H9 (cell line): ENCODE measurements around the gene TUT7. TPM values are rescaled to one million over a fixed set of nuclear protein-coding genes. Genes with fewer than 3 reads are reported as not detected.
A peak's percentile ranks its signal among the peaks of the same experiment; 100 is the strongest.

ENCODE experiments used
- DNase-seq: peaks from one replicate; pipeline ENCODE4 v3.0.0-alpha.2; 2017
- H2AFZ ChIP-seq: one replicate; pipeline ENCODE4 v1.6.1; 2013; ENCODE audit warnings: mild to moderate bottlenecking, low read length, control low read depth, moderate library complexity
- H2AK5ac ChIP-seq: 2 replicates; pipeline ENCODE4 v1.6.1; 2013; ENCODE audit warnings: low read length, control low read depth, mixed read lengths; ENCODE audit not compliant: insufficient read length
- H2BK120ac ChIP-seq: one replicate; pipeline ENCODE4 v1.6.1; 2013; ENCODE audit warnings: low read depth, mild to moderate bottlenecking, low read length, control low read depth, inconsistent platforms; ENCODE audit not compliant: poor library complexity, severe bottlenecking
- H2BK12ac ChIP-seq: 2 replicates; pipeline ENCODE4 v1.6.1; 2013; ENCODE audit warnings: low read length, control low read depth, mixed read lengths, low read depth; ENCODE audit not compliant: insufficient read length
- H2BK15ac ChIP-seq: 2 replicates; pipeline ENCODE4 v1.6.1; 2013; ENCODE audit warnings: low read depth, low read length, control low read depth
- H2BK20ac ChIP-seq: one replicate; pipeline ENCODE4 v1.6.1; 2013; ENCODE audit warnings: low read depth, mild to moderate bottlenecking, low read length, control low read depth, inconsistent platforms; ENCODE audit not compliant: poor library complexity, severe bottlenecking
- H2BK5ac ChIP-seq: 2 replicates; pipeline ENCODE4 v1.6.1; 2013; ENCODE audit warnings: low read length, control low read depth, mixed read lengths; ENCODE audit not compliant: insufficient read length
- H3K14ac ChIP-seq: 2 replicates; pipeline ENCODE4 v1.6.1; 2013; ENCODE audit warnings: low read length, control low read depth; ENCODE audit not compliant: insufficient read depth
- H3K18ac ChIP-seq: 2 replicates; pipeline ENCODE4 v1.6.1; 2013; ENCODE audit warnings: low read depth, mild to moderate bottlenecking, mixed read lengths, low read length, control low read depth; ENCODE audit not compliant: insufficient read length
- H3K23ac ChIP-seq: 2 replicates; pipeline ENCODE4 v1.6.1; 2013; ENCODE audit warnings: low read length, control low read depth, mixed read lengths, low read depth; ENCODE audit not compliant: insufficient read length
- H3K23me2 ChIP-seq: 2 replicates; pipeline ENCODE4 v1.6.1; 2013; ENCODE audit warnings: low read depth, mild to moderate bottlenecking, mixed read lengths, low read length, control low read depth; ENCODE audit not compliant: insufficient read length, poor library complexity, severe bottlenecking
- H3K27ac ChIP-seq: 2 replicates; pipeline ENCODE4 v1.5.1; 2013; ENCODE audit warnings: low read length, control low read depth, mixed read lengths, low read depth; ENCODE audit not compliant: insufficient read length
- H3K27me3 ChIP-seq: 2 replicates; pipeline ENCODE4 v1.6.1; 2013; ENCODE audit warnings: low read length, control low read depth, inconsistent platforms; ENCODE audit not compliant: insufficient read depth
- H3K4ac ChIP-seq: 2 replicates; pipeline ENCODE4 v1.6.1; 2013; ENCODE audit warnings: low read depth, mild to moderate bottlenecking, control low read depth, inconsistent platforms, low read length, moderate library complexity
- H3K4me1 ChIP-seq: 2 replicates; pipeline ENCODE4 v1.6.1; 2013; ENCODE audit warnings: low read length, control low read depth, inconsistent platforms; ENCODE audit not compliant: insufficient read depth
- H3K4me2 ChIP-seq: 2 replicates; pipeline ENCODE4 v1.6.1; 2013; ENCODE audit warnings: low read length, control low read depth, mixed read lengths; ENCODE audit not compliant: insufficient read length, insufficient read depth
- H3K56ac ChIP-seq: 2 replicates; pipeline ENCODE4 v1.6.1; 2013; ENCODE audit warnings: low read depth, mild to moderate bottlenecking, mixed read lengths, low read length, control low read depth; ENCODE audit not compliant: insufficient read length
- H3K79me1 ChIP-seq: 2 replicates; pipeline ENCODE4 v1.6.1; 2013; ENCODE audit warnings: low read depth, mild to moderate bottlenecking, moderate library complexity, low read length, control low read depth, inconsistent platforms; ENCODE audit not compliant: insufficient read depth, poor library complexity, severe bottlenecking
- H3K79me2 ChIP-seq: 2 replicates; pipeline ENCODE4 v1.6.1; 2013; ENCODE audit warnings: low read length, control low read depth, inconsistent platforms; ENCODE audit not compliant: insufficient read depth
- H3K9ac ChIP-seq: 2 replicates; pipeline ENCODE4 v1.6.1; 2013; ENCODE audit warnings: low read length, control low read depth, mixed read lengths; ENCODE audit not compliant: insufficient read length; ENCODE audit errors: extremely low read depth
- H3K9me3 ChIP-seq: one replicate; pipeline ENCODE4 v1.6.1; 2013; ENCODE audit warnings: low read depth, low read length, inconsistent platforms; ENCODE audit not compliant: control insufficient read depth
- H3T11ph ChIP-seq: one replicate; pipeline ENCODE4 v1.6.1; 2013; ENCODE audit warnings: mild to moderate bottlenecking, low read length, control low read depth, inconsistent platforms
- H4K20me1 ChIP-seq: one replicate; pipeline ENCODE4 v1.6.1; 2013; ENCODE audit not compliant: control insufficient read depth, insufficient read length, insufficient read depth
- H4K5ac ChIP-seq: 2 replicates; pipeline ENCODE4 v1.6.1; 2013; ENCODE audit warnings: low read depth, mild to moderate bottlenecking, mixed read lengths, low read length, control low read depth; ENCODE audit not compliant: insufficient read length
- H4K8ac ChIP-seq: replicated peaks from 2 replicates; pipeline ENCODE4 v1.6.1; 2013; ENCODE audit warnings: low read length, control low read depth, mixed read lengths, low read depth; ENCODE audit not compliant: insufficient read length
- H4K91ac ChIP-seq: 2 replicates; pipeline ENCODE4 v1.6.1; 2013; ENCODE audit warnings: low read depth, mild to moderate bottlenecking, moderate library complexity, mixed read lengths, low read length, control low read depth; ENCODE audit not compliant: insufficient read length
- H3K27ac Mint-ChIP-seq, 3 experiments: 2 replicates in 2 of 3; 3 replicates in 1 of 3; pipeline ENCODE4 v1.8.0; 2020 to 2021; ENCODE audit warnings: mixed read lengths in 3 of 3, mild to moderate bottlenecking in 1 of 3, moderate library complexity in 1 of 3
- H3K27me3 Mint-ChIP-seq: 2 replicates; pipeline ENCODE4 v1.8.0; 2021; ENCODE audit warnings: low read depth, mild to moderate bottlenecking, moderate library complexity, mixed read lengths
- H3K36me3 Mint-ChIP-seq, 3 experiments: 2 replicates in 2 of 3; 3 replicates in 1 of 3; pipeline ENCODE4 v1.8.0; 2020 to 2021; ENCODE audit warnings: low read depth in 3 of 3, mixed read lengths in 3 of 3; ENCODE audit not compliant: insufficient read depth in 1 of 3
- H3K4me1 Mint-ChIP-seq, 2 experiments: 2 replicates each; pipeline ENCODE4 v1.8.0; 2020; ENCODE audit warnings: mixed read lengths in 2 of 2
- H3K4me3 Mint-ChIP-seq, 2 experiments: 2 replicates in 1 of 2; 3 replicates in 1 of 2; pipeline ENCODE4 v1.8.0; 2020 to 2021; ENCODE audit warnings: mild to moderate bottlenecking in 2 of 2, mixed read lengths in 2 of 2, moderate library complexity in 1 of 2
- H3K9me3 Mint-ChIP-seq, 2 experiments: 2 replicates in 1 of 2; 3 replicates in 1 of 2; pipeline ENCODE4 v1.8.0; 2020; ENCODE audit warnings: mild to moderate bottlenecking in 2 of 2, mixed read lengths in 2 of 2, moderate library complexity in 1 of 2
- WGBS: extraction: QIAGEN DNeasy Blood & Tissue Kit; methylation state at CpG from one replicate; pipeline ENCODE4 v1.1.7; 2013; ENCODE audit warnings: missing lambda C conversion rate, low lambda C conversion rate, mixed read lengths; ENCODE audit not compliant: insufficient read length; ENCODE audit errors: extremely low coverage; 5-methylcytosine and 5-hydroxymethylcytosine counted together
- total RNA-seq: library from RNA; stranded (reverse); gene quantifications from 2 replicates; pipeline ENCODE4 v1.2.1, GENCODE V29; 2021
- TF ChIP-seq, protein P1 (sequence below): fragments of 200-600 bp; sonication (generic); conservative IDR thresholded peaks from 3 replicates; pipeline ENCODE4 v1.8.0; 2021; ENCODE audit warnings: antibody characterized with exemption, mild to moderate bottlenecking

The TUT7 gene
- total RNA-seq, 1 experiment from 2014 or later = 23.1 TPM

DNA sequence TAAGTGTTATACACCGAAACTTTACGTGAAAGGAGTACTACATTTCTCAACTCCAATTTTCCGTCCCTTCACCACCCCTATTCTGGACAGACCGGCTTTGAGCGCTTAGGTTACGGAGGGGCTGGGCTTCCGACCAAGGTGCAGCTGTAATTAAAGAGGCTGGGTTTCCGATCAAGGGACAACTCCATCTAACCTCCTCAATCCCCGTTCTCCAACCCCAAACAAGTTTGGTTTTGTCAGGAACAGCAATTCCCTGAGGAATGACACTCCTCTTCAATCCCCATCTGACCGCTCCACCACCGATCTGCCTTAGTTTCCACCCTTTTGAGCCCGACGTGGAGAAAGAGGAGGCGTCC lies 577 bp downstream of the TUT7 start:
- Histone ChIP-seq H3K27me3 (no peaks in the 10 kb centered on the region), H2AFZ (no peak overlapping the region)
- TF ChIP-seq, protein P1, sequence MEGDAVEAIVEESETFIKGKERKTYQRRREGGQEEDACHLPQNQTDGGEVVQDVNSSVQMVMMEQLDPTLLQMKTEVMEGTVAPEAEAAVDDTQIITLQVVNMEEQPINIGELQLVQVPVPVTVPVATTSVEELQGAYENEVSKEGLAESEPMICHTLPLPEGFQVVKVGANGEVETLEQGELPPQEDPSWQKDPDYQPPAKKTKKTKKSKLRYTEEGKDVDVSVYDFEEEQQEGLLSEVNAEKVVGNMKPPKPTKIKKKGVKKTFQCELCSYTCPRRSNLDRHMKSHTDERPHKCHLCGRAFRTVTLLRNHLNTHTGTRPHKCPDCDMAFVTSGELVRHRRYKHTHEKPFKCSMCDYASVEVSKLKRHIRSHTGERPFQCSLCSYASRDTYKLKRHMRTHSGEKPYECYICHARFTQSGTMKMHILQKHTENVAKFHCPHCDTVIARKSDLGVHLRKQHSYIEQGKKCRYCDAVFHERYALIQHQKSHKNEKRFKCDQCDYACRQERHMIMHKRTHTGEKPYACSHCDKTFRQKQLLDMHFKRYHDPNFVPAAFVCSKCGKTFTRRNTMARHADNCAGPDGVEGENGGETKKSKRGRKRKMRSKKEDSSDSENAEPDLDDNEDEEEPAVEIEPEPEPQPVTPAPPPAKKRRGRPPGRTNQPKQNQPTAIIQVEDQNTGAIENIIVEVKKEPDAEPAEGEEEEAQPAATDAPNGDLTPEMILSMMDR = no peak

More for the DNA sequence above, 577 bp downstream of the TUT7 start:
- Mint-ChIP-seq H3K27ac (peak overlapping the region; percentile 96 to 98 (median 96)), H3K27me3 (peaks cover 9% of the 10 kb centered on the region), H3K4me3 (peak overlapping the region; percentile 92 to 96), H3K4me1 (peaks cover 19 to 33% of the 10 kb centered on the region in 2 experiments), H3K9me3 (no peaks in the 10 kb centered on the region), H3K36me3 (peaks cover 2 to 20% (median 15%) of the 10 kb centered on the region in 3 experiments; a peak in 5 of 7 replicates)
- Histone ChIP-seq H4K20me1 (no peaks in the 10 kb centered on the region), H3K9me3 (no peaks in the 10 kb centered on the region), H3K56ac (no peak overlapping the region), H3K23me2 (peaks cover 4% of the 10 kb centered on the region), H2BK5ac (no peak overlapping the region), H3K4ac (no peak overlapping the region), H3T11ph (no peak overlapping the region), H4K8ac (no peak overlapping the region), H3K14ac (peak overlapping the region; percentile 44; the same call in 1 of the 2 replicates), H4K5ac (no peak overlapping the region), H4K91ac (no peak overlapping the region), H3K79me2 (peaks cover 6% of the 10 kb centered on the region; the same call in 1 of the 2 replicates), H3K23ac (no peak overlapping the region), H2BK20ac (no peak overlapping the region), H3K9ac (peak overlapping the region; percentile 74), H3K4me2 (peak overlapping the region; percentile 80), H3K27ac (peak overlapping the region; percentile 9), H2BK12ac (no peak overlapping the region), H2BK120ac (no peak overlapping the region), H3K18ac (no peak overlapping the region), H2BK15ac (no peak overlapping the region), H3K79me1 (peaks cover 3% of the 10 kb centered on the region), H2AK5ac (no peak overlapping the region), H3K4me1 (peaks cover 3% of the 10 kb centered on the region; the same call in 1 of the 2 replicates)
- DNase-seq = no peak
- WGBS = no CpG with 5 or more reads among the region's 14 CpGs
